OCI-LY3 (cell line): ENCODE results near the gene SMTNL2.

Source experiments
- CTCF ChIP-seq: fragments of 200-600, 300-600 bp; sonication (generic); IDR thresholded peaks from 2 replicates; pipeline ENCODE4 v1.5.1; 2014; ENCODE audit warnings: antibody characterized with exemption, low read length, low read depth
- EZH2phosphoT487 ChIP-seq: fragments of 200-600 bp; shearing (Covaris generic); IDR thresholded peaks from 2 replicates; pipeline ENCODE4 v1.6.1; 2018; ENCODE audit warnings: antibody characterized with exemption, mixed run types, low read depth

- TF ChIP-seq CTCF = no peak
- no peak for TF ChIP-seq EZH2phosphoT487
Measured at GRCh38 chr17:4609761-4610160, 25.4 kb downstream of the SMTNL2 start.
